ENCODE results near the gene OR2M5. TPM values are rescaled to one million over a fixed set of nuclear protein-coding genes. Genes with fewer than 3 reads are reported as not detected.

The OR2M5 gene
- total RNA-seq, 1 donor from 2014 or later, result not detected

GRCh38 chr1:248187363-248187762 is 42.4 kb downstream of the OR2M5 start:
- peaks cover 23% of the 10 kb centered on the region for H3K9me3 Mint-ChIP-seq
- no peak for TF ChIP-seq CTCF (conservative IDR thresholded peaks at IDR 0.05)
- no peak for DNase-seq (ENCODE audit: low read depth, low spot score)
- H3K27ac Mint-ChIP-seq (ENCODE audit: unreplicated experiment), result no peak overlapping the region
- H3K4me3 Mint-ChIP-seq, result no peak overlapping the region
- no peaks in the 10 kb centered on the region for H3K4me1 Mint-ChIP-seq
- H3K27me3 Mint-ChIP-seq (ENCODE audit: low read depth), result no peaks in the 10 kb centered on the region
- H3K36me3 Mint-ChIP-seq (ENCODE audit: low read depth), result peaks cover 17% of the 10 kb centered on the region

- TF ChIP-seq CTCF (conservative IDR thresholded peaks at IDR 0.05), result no peak
- Mint-ChIP-seq H3K9me3 (peaks cover 19% of the 10 kb centered on the region), H3K27ac (ENCODE audit: unreplicated experiment) (no peak overlapping the region), H3K27me3 (ENCODE audit: low read depth) (no peaks in the 10 kb centered on the region), H3K4me1 (no peaks in the 10 kb centered on the region), H3K4me3 (no peak overlapping the region), H3K36me3 (ENCODE audit: low read depth) (peaks cover 12% of the 10 kb centered on the region)
- no peak for DNase-seq (ENCODE audit: low read depth, low spot score)
These were observed 44.1 kb downstream of the OR2M5 start for GRCh38 chr1:248189026-248189425.

DNA sequence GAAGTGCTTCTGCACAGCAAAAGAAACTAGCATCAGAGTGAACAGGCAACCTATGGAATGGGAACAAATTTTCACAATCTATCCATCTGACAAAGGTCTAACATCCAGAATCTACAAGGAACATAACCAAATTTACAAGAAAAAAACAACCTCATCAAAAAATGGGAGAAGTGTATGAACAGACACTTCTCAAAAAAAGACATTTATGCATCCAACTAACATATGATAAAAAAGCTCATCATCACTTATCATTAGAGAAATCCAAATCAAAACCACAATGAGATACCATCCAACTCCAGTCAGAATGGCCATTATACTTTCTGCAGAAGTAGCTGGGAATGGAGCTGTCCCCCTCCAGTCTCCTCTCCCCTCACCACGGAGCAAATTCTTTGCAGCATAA is 49.2 kb downstream of the OR2M5 start:
- H3K36me3 Mint-ChIP-seq (ENCODE audit: low read depth), result peaks cover 5% of the 10 kb centered on the region
- no peaks in the 10 kb centered on the region for H3K27me3 Mint-ChIP-seq (ENCODE audit: low read depth)
- no peak overlapping the region for H3K27ac Mint-ChIP-seq (ENCODE audit: unreplicated experiment)
- H3K9me3 Mint-ChIP-seq, result peaks cover 18% of the 10 kb centered on the region
- H3K4me1 Mint-ChIP-seq, result no peaks in the 10 kb centered on the region
- no peak overlapping the region for H3K4me3 Mint-ChIP-seq
- DNase-seq (ENCODE audit: low read depth, low spot score), result no peak
- no peak for TF ChIP-seq CTCF (conservative IDR thresholded peaks at IDR 0.05)

Other genes with a start within 250 kb of the OR2M5 start
- 0.75 and 0.96 TPM in 2 replicates for gene OR2W3, start 249.6 kb upstream of the OR2M5 start, total RNA-seq
- not detected in 2 replicates for gene OR2T8, start 224.9 kb upstream of the OR2M5 start, total RNA-seq
- not detected in 2 replicates for gene OR2AJ1, start 220.3 kb upstream of the OR2M5 start, total RNA-seq
- not detected in 2 replicates for gene OR2L8, start 196.3 kb upstream of the OR2M5 start, total RNA-seq
- not detected in 2 replicates for gene OR2AK2, start 179.9 kb upstream of the OR2M5 start, total RNA-seq
- not detected in 2 replicates for gene OR2L5, start 131.5 kb upstream of the OR2M5 start, total RNA-seq
- gene OR2L2, start 115.1 kb upstream of the OR2M5 start, total RNA-seq, result 0.09 TPM in 2 replicates
- not detected in 2 replicates for gene OR2L3, start 98.3 kb upstream of the OR2M5 start, total RNA-seq
- gene OR2L13, start 50.0 kb upstream of the OR2M5 start, total RNA-seq, result not detected in 2 replicates
- gene OR2M2, start 29.7 kb downstream of the OR2M5 start, total RNA-seq, result not detected in 2 replicates
- not detected in 2 replicates for gene OR2M3, start 52.1 kb downstream of the OR2M5 start, total RNA-seq
- gene OR2M4, start 86.3 kb downstream of the OR2M5 start, total RNA-seq, result not detected in 2 replicates
- not detected in 2 replicates for gene OR2T33, start 132.8 kb downstream of the OR2M5 start, total RNA-seq
- not detected in 2 replicates for gene OR2T12, start 158.3 kb downstream of the OR2M5 start, total RNA-seq
- not detected in 2 replicates for gene OR2M7, start 179.4 kb downstream of the OR2M5 start, total RNA-seq
- gene OR14C36, start 203.6 kb downstream of the OR2M5 start, total RNA-seq, result not detected in 2 replicates
- not detected in 2 replicates for gene OR2T4, start 216.5 kb downstream of the OR2M5 start, total RNA-seq
- gene OR2T6, start 230.6 kb downstream of the OR2M5 start, total RNA-seq, result not detected in 2 replicates

Measured in neural crest cell (in vitro differentiated cells).